Astrocyte (in vitro differentiated cells and primary cell): ENCODE data around the gene DLGAP1. TPM values are rescaled to one million over a fixed set of nuclear protein-coding genes. Genes with fewer than 3 reads are reported as not detected.

Source experiments
- DNase-seq: peaks from one replicate; pipeline ENCODE4 v3.0.0-alpha.2; 2010; ENCODE audit warnings: low read depth
- FAIRE-seq: peaks from 2 replicates; lab custom pipeline; 2011; peaks lifted over from hg19 to GRCh38; lab: Jason Lieb, UNC
- H2AFZ ChIP-seq: 2 replicates; pipeline ENCODE4 v1.6.0; 2012; ENCODE audit warnings: low read depth, low read length, inconsistent platforms
- H3K27ac ChIP-seq: 2 replicates; pipeline ENCODE4 v1.5.1; 2011; ENCODE audit warnings: low read depth, low read length, inconsistent platforms
- H3K27me3 ChIP-seq: 2 replicates; pipeline ENCODE4 v1.6.0; 2011; ENCODE audit warnings: low read length, inconsistent platforms; ENCODE audit not compliant: insufficient read depth
- H3K36me3 ChIP-seq: 2 replicates; pipeline ENCODE4 v1.5.1; 2011; ENCODE audit warnings: low read length, inconsistent platforms; ENCODE audit not compliant: insufficient read depth
- H3K4me1 ChIP-seq: 2 replicates; pipeline ENCODE4 v1.5.1; 2011; ENCODE audit warnings: low read length, inconsistent platforms; ENCODE audit not compliant: insufficient read depth
- H3K4me2 ChIP-seq: 2 replicates; pipeline ENCODE4 v1.6.0; 2012; ENCODE audit warnings: low read length, inconsistent platforms
- H3K4me3 ChIP-seq: 2 replicates; pipeline ENCODE4 v1.5.1; 2011; ENCODE audit warnings: low read depth, mild to moderate bottlenecking, low read length, inconsistent platforms; ENCODE audit not compliant: insufficient read depth
- H3K79me2 ChIP-seq: 2 replicates; pipeline ENCODE4 v1.6.0; 2012; ENCODE audit warnings: mild to moderate bottlenecking, low read length, inconsistent platforms; ENCODE audit not compliant: insufficient read depth
- H3K9ac ChIP-seq: 2 replicates; pipeline ENCODE4 v1.6.0; 2012; ENCODE audit warnings: mild to moderate bottlenecking, low read length, inconsistent platforms
- H3K9me3 ChIP-seq: 2 replicates; pipeline ENCODE4 v1.5.1; 2012; ENCODE audit warnings: low read depth, mild to moderate bottlenecking, low read length, inconsistent platforms; ENCODE audit not compliant: insufficient read depth
- H4K20me1 ChIP-seq: 2 replicates; pipeline ENCODE4 v1.6.0; 2012; ENCODE audit warnings: low read length, inconsistent platforms; ENCODE audit not compliant: insufficient read depth
- H3K27ac Mint-ChIP-seq: one replicate; pipeline ENCODE4 v1.8.0; 2021; ENCODE audit warnings: mild to moderate bottlenecking, mixed read lengths; ENCODE audit not compliant: unreplicated experiment
- H3K27me3 Mint-ChIP-seq: one replicate; pipeline ENCODE4 v1.8.0; 2021; ENCODE audit warnings: low read depth, mixed read lengths; ENCODE audit not compliant: unreplicated experiment
- H3K36me3 Mint-ChIP-seq: one replicate; pipeline ENCODE4 v1.8.0; 2021; ENCODE audit warnings: low read depth, mixed read lengths; ENCODE audit not compliant: unreplicated experiment
- H3K4me1 Mint-ChIP-seq: one replicate; pipeline ENCODE4 v1.8.0; 2021; ENCODE audit warnings: low read depth, mixed read lengths; ENCODE audit not compliant: unreplicated experiment
- H3K4me3 Mint-ChIP-seq: one replicate; pipeline ENCODE4 v1.8.0; 2021; ENCODE audit warnings: mild to moderate bottlenecking, moderate library complexity, mixed read lengths; ENCODE audit not compliant: unreplicated experiment
- H3K9me3 Mint-ChIP-seq: one replicate; pipeline ENCODE4 v1.8.0; 2021; ENCODE audit warnings: mild to moderate bottlenecking, mixed read lengths; ENCODE audit not compliant: unreplicated experiment
- EZH2 ChIP-seq: IDR thresholded peaks from 2 replicates; pipeline ENCODE4 v1.6.1; 2012; ENCODE audit warnings: mild to moderate bottlenecking, low read length, inconsistent platforms; ENCODE audit not compliant: insufficient read depth
- total RNA-seq: library from RNA; stranded (reverse); gene quantifications from 2 replicates; pipeline ENCODE4 v1.2.1, GENCODE V29; 2021
- TF ChIP-seq, protein P1 (sequence below): IDR thresholded peaks from 2 replicates; pipeline ENCODE4 v1.5.1; 2011; ENCODE audit warnings: low read depth, mild to moderate bottlenecking, inconsistent platforms, low read length, moderate library complexity; ENCODE audit not compliant: insufficient read depth

Gene DLGAP1
- total RNA-seq, 1 donor from 2014 or later, result 2.3 TPM

DNA sequence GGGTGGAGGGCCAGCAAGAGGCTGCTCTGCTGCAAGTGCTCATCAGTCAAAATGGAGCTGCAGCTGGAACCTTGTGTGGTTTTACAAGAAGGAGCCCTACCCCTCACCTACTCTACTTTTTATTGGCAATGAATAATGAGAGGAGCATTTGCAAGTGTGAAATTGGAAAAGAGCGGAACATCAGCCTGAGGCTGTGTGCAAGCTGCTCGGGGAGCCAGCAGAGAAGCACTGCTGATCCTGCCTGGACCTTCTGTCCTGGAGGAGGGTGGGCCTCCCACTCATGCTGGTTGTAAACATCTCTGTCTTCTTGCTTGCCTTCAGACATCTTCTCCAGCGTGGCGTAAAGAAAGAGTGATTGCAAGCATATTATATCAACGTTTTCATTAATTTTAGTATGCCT, 256.2 kb downstream of the DLGAP1 start:
- Mint-ChIP-seq H3K4me1 (peaks cover 6% of the 10 kb centered on the region), H3K4me3 (no peak overlapping the region), H3K36me3 (no peaks in the 10 kb centered on the region), H3K27me3 (no peaks in the 10 kb centered on the region), H3K9me3 (no peaks in the 10 kb centered on the region), H3K27ac (no peak overlapping the region)
- Histone ChIP-seq H3K9ac (no peak overlapping the region), H3K36me3 (no peaks in the 10 kb centered on the region), H3K9me3 (no peaks in the 10 kb centered on the region), H3K27ac (no peak overlapping the region), H3K27me3 (no peaks in the 10 kb centered on the region), H3K4me3 (no peak overlapping the region), H3K79me2 (no peaks in the 10 kb centered on the region), H2AFZ (no peak overlapping the region), H3K4me1 (no peaks in the 10 kb centered on the region), H4K20me1 (no peaks in the 10 kb centered on the region), H3K4me2 (no peak overlapping the region)
- FAIRE-seq (no peak), DNase-seq (no peak)
- TF ChIP-seq, protein P1, sequence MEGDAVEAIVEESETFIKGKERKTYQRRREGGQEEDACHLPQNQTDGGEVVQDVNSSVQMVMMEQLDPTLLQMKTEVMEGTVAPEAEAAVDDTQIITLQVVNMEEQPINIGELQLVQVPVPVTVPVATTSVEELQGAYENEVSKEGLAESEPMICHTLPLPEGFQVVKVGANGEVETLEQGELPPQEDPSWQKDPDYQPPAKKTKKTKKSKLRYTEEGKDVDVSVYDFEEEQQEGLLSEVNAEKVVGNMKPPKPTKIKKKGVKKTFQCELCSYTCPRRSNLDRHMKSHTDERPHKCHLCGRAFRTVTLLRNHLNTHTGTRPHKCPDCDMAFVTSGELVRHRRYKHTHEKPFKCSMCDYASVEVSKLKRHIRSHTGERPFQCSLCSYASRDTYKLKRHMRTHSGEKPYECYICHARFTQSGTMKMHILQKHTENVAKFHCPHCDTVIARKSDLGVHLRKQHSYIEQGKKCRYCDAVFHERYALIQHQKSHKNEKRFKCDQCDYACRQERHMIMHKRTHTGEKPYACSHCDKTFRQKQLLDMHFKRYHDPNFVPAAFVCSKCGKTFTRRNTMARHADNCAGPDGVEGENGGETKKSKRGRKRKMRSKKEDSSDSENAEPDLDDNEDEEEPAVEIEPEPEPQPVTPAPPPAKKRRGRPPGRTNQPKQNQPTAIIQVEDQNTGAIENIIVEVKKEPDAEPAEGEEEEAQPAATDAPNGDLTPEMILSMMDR, result no peak
- TF ChIP-seq EZH2, result no peak

DNA sequence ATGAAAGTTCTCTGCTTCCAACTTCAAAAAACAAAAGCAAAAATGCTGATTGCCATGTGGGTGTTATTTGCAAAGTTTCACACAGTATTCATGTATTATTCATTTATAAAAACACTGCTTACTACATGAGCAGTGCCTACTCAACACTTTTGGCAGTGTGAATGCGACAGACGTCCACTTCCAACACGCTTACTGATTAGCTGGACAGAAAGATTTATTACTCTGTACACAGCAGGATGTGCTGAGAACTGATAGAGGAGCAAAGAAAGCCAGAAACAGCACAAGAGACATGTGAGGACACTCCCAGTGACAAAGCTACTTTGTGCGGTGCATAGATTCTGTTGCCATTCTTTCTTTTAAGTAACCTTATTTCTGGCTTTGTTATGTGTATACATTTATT, 258.8 kb downstream of the DLGAP1 start:
- no peak for FAIRE-seq
- Mint-ChIP-seq H3K4me3 (no peak overlapping the region), H3K4me1 (no peaks in the 10 kb centered on the region), H3K27me3 (no peaks in the 10 kb centered on the region), H3K9me3 (no peaks in the 10 kb centered on the region), H3K36me3 (no peaks in the 10 kb centered on the region), H3K27ac (no peak overlapping the region)
- TF ChIP-seq EZH2, result no peak
- TF ChIP-seq, protein P1, result no peak
- Histone ChIP-seq H3K4me3 (no peak overlapping the region), H3K4me1 (no peaks in the 10 kb centered on the region), H3K9me3 (no peaks in the 10 kb centered on the region), H4K20me1 (no peaks in the 10 kb centered on the region), H3K4me2 (no peak overlapping the region), H2AFZ (no peak overlapping the region), H3K36me3 (no peaks in the 10 kb centered on the region), H3K9ac (no peak overlapping the region), H3K27me3 (no peaks in the 10 kb centered on the region), H3K27ac (no peak overlapping the region), H3K79me2 (no peaks in the 10 kb centered on the region)
- no peak for DNase-seq

DNA sequence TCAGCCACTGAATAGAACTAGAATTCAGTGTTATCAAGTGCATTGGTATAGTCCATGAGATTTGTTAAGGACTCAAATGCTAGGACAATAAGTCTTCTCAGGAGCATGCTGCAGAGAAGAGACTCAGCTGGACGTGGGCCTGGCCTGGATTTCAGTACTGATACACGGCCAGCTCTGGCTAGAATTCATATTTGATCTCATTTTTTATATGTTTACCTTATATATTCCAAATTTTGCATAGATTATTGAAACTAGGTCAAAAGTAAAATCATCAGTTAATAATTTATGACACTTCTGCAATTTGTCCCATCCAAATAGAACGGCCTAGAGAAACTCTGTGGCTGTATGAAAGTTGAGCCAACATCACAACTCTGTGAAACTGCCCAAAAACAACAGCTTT, 262.0 kb downstream of the DLGAP1 start:
- Histone ChIP-seq H3K4me2 (no peak overlapping the region), H3K36me3 (no peaks in the 10 kb centered on the region), H4K20me1 (no peaks in the 10 kb centered on the region), H3K9ac (no peak overlapping the region), H3K9me3 (no peaks in the 10 kb centered on the region), H3K4me3 (no peak overlapping the region), H3K27ac (no peak overlapping the region), H3K4me1 (no peaks in the 10 kb centered on the region), H3K79me2 (no peaks in the 10 kb centered on the region), H3K27me3 (no peaks in the 10 kb centered on the region), H2AFZ (no peak overlapping the region)
- FAIRE-seq (no peak), DNase-seq (no peak)
- TF ChIP-seq, protein P1, result no peak
- TF ChIP-seq EZH2, result no peak
- Mint-ChIP-seq H3K9me3 (no peaks in the 10 kb centered on the region), H3K36me3 (no peaks in the 10 kb centered on the region), H3K4me3 (no peak overlapping the region), H3K4me1 (no peaks in the 10 kb centered on the region), H3K27ac (no peak overlapping the region), H3K27me3 (no peaks in the 10 kb centered on the region)
